ENCODE measurements around the gene TNFRSF25. TPM values are rescaled to one million over a fixed set of nuclear protein-coding genes. Genes with fewer than 3 reads are reported as not detected.
A peak's percentile ranks its signal among the peaks of the same experiment; 100 is the strongest.

TNFRSF25 gene
- total RNA-seq, 1 experiment from 2014 or later: 19.4 TPM

DNA sequence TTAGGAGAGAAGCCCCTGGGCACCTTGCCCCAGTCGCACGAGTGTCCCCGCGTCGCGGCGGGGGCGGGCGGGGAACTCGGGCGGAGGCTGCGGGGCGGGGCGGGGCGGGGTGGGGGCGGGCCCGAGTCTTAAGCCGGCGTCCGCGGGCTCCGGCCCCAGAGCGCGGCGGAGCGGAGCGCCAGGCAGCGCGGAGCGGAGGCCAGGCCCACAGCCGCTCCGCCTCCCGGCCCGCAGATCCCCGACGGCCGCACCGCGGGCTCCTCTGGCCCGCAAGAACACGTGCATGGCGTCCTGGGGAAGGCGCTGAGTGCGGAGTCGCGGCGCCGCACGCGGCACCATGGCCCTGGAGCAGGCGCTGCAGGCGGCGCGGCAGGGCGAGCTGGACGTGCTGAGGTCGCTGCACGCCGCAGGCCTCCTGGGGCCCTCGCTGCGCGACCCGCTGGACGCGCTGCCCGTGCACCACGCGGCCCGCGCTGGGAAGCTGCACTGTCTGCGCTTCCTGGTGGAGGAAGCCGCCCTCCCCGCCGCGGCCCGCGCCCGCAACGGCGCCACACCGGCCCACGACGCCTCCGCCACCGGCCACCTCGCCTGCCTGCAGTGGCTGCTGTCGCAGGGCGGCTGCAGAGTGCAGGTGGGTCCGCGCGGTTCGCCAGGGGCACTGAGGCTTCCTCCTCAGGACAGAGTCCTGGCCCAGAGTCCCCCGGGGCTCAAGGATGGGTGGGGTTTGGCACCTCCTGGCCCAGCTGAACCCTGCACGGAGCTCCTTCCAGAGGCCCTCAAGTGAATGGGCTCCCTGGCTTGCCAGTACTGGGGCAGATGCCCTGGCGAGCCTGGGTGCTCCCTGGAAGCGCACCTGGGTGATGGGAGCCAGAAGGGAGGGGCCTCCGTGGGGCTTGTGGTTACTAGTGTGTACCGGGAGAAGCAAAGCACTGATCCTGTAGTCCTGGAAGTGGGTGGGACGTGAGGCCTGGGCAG, 41.1 kb downstream of the TNFRSF25 start, which contains the start of gene ESPN:
Gene ESPN (plus strand): TSS at position 158 of the 975 bp plus-strand sequence. CDS start 180 bp downstream, at position 338.
- no peaks in the 10 kb centered on the region for H4K20me1 ChIP-seq (ENCODE audit: control insufficient read depth, insufficient read depth, insufficient read length)
- Mint-ChIP-seq H3K4me1 (peaks cover 8 to 23% of the 10 kb centered on the region in 2 experiments), H3K9me3 (peaks cover 0 to 3% of the 10 kb centered on the region in 2 experiments; a peak in 2 of 5 replicates), H3K4me3 (peak within 1 kb of the TSS; percentile 36 to 78), H3K27me3 (ENCODE audit: low read depth) (peaks cover 86% of the 10 kb centered on the region), H3K36me3 (ENCODE audit: insufficient read depth in 1 of 3, low read depth in 3 of 3) (no peaks in the 10 kb centered on the region), H3K27ac (peak within 1 kb of the TSS in 1 of 3 experiments; percentile 44; a peak in 1 of 7 replicates)
- no peak within 1 kb of the TSS for H2BK120ac ChIP-seq (ENCODE audit: low read depth, low read length, poor library complexity, severe bottlenecking)
- no peak within 1 kb of the TSS for H3K18ac ChIP-seq (ENCODE audit: insufficient read length, low read depth, low read length)
- no peak for DNase-seq
- H2BK12ac ChIP-seq (ENCODE audit: insufficient read length, low read depth, low read length): no peak within 1 kb of the TSS
- no peak within 1 kb of the TSS for H2AK5ac ChIP-seq (ENCODE audit: insufficient read length, low read length)
- no peak within 1 kb of the TSS for H4K8ac ChIP-seq (replicated peaks; ENCODE audit: insufficient read length, low read depth, low read length)
- H3K23me2 ChIP-seq (ENCODE audit: insufficient read length, low read depth, low read length, poor library complexity, severe bottlenecking): peaks cover 9% of the 10 kb centered on the region
- TF ChIP-seq, protein P1, sequence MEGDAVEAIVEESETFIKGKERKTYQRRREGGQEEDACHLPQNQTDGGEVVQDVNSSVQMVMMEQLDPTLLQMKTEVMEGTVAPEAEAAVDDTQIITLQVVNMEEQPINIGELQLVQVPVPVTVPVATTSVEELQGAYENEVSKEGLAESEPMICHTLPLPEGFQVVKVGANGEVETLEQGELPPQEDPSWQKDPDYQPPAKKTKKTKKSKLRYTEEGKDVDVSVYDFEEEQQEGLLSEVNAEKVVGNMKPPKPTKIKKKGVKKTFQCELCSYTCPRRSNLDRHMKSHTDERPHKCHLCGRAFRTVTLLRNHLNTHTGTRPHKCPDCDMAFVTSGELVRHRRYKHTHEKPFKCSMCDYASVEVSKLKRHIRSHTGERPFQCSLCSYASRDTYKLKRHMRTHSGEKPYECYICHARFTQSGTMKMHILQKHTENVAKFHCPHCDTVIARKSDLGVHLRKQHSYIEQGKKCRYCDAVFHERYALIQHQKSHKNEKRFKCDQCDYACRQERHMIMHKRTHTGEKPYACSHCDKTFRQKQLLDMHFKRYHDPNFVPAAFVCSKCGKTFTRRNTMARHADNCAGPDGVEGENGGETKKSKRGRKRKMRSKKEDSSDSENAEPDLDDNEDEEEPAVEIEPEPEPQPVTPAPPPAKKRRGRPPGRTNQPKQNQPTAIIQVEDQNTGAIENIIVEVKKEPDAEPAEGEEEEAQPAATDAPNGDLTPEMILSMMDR (conservative IDR thresholded peaks at IDR 0.05): no peak
- H3K27ac ChIP-seq (ENCODE audit: insufficient read length, low read depth, low read length): no peak within 1 kb of the TSS
- H2BK15ac ChIP-seq (ENCODE audit: low read depth, low read length): no peak within 1 kb of the TSS
- no peak within 1 kb of the TSS for H4K91ac ChIP-seq (ENCODE audit: insufficient read length, low read depth, low read length)
- no peaks in the 10 kb centered on the region for H3K4me1 ChIP-seq (ENCODE audit: insufficient read depth, low read length)
- H4K5ac ChIP-seq (ENCODE audit: insufficient read length, low read depth, low read length): no peak within 1 kb of the TSS
- no peak within 1 kb of the TSS for H2BK20ac ChIP-seq (ENCODE audit: low read depth, low read length, poor library complexity, severe bottlenecking)
- no CpG with 5 or more reads among the region's 99 CpGs for WGBS (ENCODE audit: extremely low coverage, insufficient read length, low lambda C conversion rate)
- no peak within 1 kb of the TSS for H2BK5ac ChIP-seq (ENCODE audit: insufficient read length, low read length)
- H3K79me1 ChIP-seq (ENCODE audit: insufficient read depth, low read depth, low read length, poor library complexity, severe bottlenecking): no peaks in the 10 kb centered on the region
- no peak within 1 kb of the TSS for H2AFZ ChIP-seq (ENCODE audit: low read length)
- H3T11ph ChIP-seq (ENCODE audit: low read length): no peak within 1 kb of the TSS
- H3K9ac ChIP-seq (ENCODE audit: extremely low read depth, insufficient read length, low read length): no peak within 1 kb of the TSS
- no peaks in the 10 kb centered on the region for H3K79me2 ChIP-seq (ENCODE audit: insufficient read depth, low read length)
- no peak within 1 kb of the TSS for H3K56ac ChIP-seq (ENCODE audit: insufficient read length, low read depth, low read length)
- H3K23ac ChIP-seq (ENCODE audit: insufficient read length, low read depth, low read length): no peak within 1 kb of the TSS
- no peak within 1 kb of the TSS for H3K4ac ChIP-seq (ENCODE audit: low read depth, low read length)
- no peak within 1 kb of the TSS for H3K14ac ChIP-seq (ENCODE audit: insufficient read depth, low read length)
- H3K9me3 ChIP-seq (ENCODE audit: control insufficient read depth, low read depth, low read length): no peaks in the 10 kb centered on the region
- H3K4me2 ChIP-seq (ENCODE audit: insufficient read depth, insufficient read length, low read length): peak within 1 kb of the TSS; percentile 30
- H3K27me3 ChIP-seq (ENCODE audit: insufficient read depth, low read length): peaks cover 50% of the 10 kb centered on the region

Measured in H9 (cell line).